HepG2 (cell line): Measurements from ENCODE around the gene FAM43A. TPM values are rescaled to one million over a fixed set of nuclear protein-coding genes. Genes with fewer than 3 reads are reported as not detected.

Source experiments
- TAF15 ChIP-seq: fragments of 200-400 bp; formaldehyde crosslinking; IDR thresholded peaks from one replicate; pipeline ENCODE4 v1.6.1; 2018; ENCODE audit warnings: mild to moderate bottlenecking, low read depth, low read length; ENCODE audit not compliant: poor library complexity, severe bottlenecking
- polyA plus RNA-seq, 8 experiments: library from polyadenylated mRNA; depleted of rRNA in 3 of 8; stranded (reverse) in 7 of 8; unstranded in 1 of 8; fragments of >200 nt; fragmentation: Illumina TruSeq in 4 of 8; extraction: Trizol in 4 of 8; gene quantifications; 2 replicates each; pipeline versions ENCODE4 v1.2.1 to v1.2.3, GENCODE V29; 2011 to 2016; ENCODE audit warnings: low read depth in 4 of 8, missing spikeins in 1 of 8, mixed read lengths in 1 of 8; ENCODE audit not compliant: insufficient read depth in 1 of 8
- total RNA-seq, 5 experiments: library from RNA; depleted of rRNA; stranded (reverse); fragments of >200 nt; fragmentation: Illumina TruSeq; extraction: Trizol; gene quantifications; 2 replicates each; pipeline ENCODE4 v1.2.3, GENCODE V29; 2016; ENCODE audit warnings: low read depth in 1 of 5
- TF ChIP-seq, protein P1 (sequence below): sonication (generic); formaldehyde crosslinking; IDR thresholded peaks from 2 replicates; pipeline ENCODE4 v1.4.0; 2020; ENCODE audit warnings: mild to moderate bottlenecking, missing genetic modification reagents
- TF ChIP-seq, protein P2 (sequence below): sonication (generic); formaldehyde crosslinking; IDR thresholded peaks from 2 replicates; pipeline ENCODE4 v1.5.0; 2020; ENCODE audit warnings: mild to moderate bottlenecking, missing genetic modification reagents, borderline replicate concordance

FAM43A gene
- total and polyA plus RNA-seq, 2 of the 13 experiments (the other 11 are each of a cell fraction or from before 2014, with no cell fraction given): 0.91 to 1.8 TPM

DNA sequence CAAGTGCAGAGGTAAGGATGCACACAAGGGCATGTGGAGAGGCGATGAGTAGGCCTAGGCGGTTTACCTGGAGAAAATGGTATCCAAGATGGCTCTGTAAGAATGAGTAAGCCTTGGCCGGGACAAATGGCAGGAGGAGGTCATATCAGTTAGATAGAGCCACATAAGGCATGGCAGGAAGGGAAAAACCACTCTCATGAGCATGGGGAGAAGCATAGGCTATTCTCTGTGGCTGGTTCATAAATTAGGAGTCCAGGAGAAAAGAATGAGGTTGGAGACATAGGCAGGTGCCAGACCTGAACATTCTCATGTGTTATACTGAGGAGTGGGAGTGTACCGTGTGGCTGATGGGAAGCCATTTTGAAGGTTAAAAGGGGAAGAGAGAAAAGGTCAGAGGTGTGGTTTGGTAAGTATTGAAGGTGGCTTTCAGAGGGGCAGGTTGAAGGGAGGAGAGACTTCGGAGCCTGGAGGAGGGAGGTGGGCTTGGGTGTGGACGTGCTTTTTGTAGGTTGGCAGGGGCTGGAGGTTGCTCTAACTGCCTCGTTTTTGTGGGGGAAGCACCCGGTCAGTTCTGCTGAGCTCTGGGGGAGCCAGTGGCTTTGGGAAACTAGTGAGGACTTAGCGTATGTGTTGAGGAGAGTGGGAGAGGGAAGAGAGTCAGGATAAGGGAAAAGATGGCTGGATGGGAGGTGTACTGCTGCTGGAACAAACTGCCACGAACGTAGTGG is 4.6 kb upstream of the FAM43A start (continued):
- TF ChIP-seq, protein P1, sequence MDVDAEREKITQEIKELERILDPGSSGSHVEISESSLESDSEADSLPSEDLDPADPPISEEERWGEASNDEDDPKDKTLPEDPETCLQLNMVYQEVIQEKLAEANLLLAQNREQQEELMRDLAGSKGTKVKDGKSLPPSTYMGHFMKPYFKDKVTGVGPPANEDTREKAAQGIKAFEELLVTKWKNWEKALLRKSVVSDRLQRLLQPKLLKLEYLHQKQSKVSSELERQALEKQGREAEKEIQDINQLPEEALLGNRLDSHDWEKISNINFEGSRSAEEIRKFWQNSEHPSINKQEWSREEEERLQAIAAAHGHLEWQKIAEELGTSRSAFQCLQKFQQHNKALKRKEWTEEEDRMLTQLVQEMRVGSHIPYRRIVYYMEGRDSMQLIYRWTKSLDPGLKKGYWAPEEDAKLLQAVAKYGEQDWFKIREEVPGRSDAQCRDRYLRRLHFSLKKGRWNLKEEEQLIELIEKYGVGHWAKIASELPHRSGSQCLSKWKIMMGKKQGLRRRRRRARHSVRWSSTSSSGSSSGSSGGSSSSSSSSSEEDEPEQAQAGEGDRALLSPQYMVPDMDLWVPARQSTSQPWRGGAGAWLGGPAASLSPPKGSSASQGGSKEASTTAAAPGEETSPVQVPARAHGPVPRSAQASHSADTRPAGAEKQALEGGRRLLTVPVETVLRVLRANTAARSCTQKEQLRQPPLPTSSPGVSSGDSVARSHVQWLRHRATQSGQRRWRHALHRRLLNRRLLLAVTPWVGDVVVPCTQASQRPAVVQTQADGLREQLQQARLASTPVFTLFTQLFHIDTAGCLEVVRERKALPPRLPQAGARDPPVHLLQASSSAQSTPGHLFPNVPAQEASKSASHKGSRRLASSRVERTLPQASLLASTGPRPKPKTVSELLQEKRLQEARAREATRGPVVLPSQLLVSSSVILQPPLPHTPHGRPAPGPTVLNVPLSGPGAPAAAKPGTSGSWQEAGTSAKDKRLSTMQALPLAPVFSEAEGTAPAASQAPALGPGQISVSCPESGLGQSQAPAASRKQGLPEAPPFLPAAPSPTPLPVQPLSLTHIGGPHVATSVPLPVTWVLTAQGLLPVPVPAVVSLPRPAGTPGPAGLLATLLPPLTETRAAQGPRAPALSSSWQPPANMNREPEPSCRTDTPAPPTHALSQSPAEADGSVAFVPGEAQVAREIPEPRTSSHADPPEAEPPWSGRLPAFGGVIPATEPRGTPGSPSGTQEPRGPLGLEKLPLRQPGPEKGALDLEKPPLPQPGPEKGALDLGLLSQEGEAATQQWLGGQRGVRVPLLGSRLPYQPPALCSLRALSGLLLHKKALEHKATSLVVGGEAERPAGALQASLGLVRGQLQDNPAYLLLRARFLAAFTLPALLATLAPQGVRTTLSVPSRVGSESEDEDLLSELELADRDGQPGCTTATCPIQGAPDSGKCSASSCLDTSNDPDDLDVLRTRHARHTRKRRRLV (CRISPR knock-in tag): no peak
- TF ChIP-seq, protein P2, sequence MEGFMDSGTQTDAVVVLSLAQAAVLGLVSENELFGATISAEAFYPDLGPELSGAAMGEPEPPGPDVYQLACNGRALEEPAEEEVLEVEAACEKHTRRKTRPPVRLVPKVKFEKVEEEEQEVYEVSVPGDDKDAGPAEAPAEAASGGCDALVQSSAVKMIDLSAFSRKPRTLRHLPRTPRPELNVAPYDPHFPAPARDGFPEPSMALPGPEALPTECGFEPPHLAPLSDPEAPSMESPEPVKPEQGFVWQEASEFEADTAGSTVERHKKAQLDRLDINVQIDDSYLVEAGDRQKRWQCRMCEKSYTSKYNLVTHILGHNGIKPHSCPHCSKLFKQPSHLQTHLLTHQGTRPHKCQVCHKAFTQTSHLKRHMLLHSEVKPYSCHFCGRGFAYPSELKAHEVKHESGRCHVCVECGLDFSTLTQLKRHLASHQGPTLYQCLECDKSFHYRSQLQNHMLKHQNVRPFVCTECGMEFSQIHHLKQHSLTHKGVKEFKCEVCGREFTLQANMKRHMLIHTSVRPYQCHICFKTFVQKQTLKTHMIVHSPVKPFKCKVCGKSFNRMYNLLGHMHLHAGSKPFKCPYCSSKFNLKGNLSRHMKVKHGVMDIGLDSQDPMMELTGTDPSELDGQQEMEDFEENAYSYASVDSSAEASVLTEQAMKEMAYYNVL (CRISPR knock-in tag): no peak
- TF ChIP-seq TAF15: no peak
